HepG2 (cell line): ENCODE measurements around the gene ZNHIT1. TPM values are rescaled to one million over a fixed set of nuclear protein-coding genes. Genes with fewer than 3 reads are reported as not detected.
A peak's percentile ranks its signal among the peaks of the same experiment; 100 is the strongest.

Experiments used
- ARID5B ChIP-seq: IDR thresholded peaks from 2 replicates; pipeline ENCODE4 v1.4.0; 2020; ENCODE audit warnings: mild to moderate bottlenecking, missing genetic modification reagents
- ARNT ChIP-seq: fragments of 450-650 bp; IDR thresholded peaks from 2 replicates; pipeline ENCODE4 v1.6.1; 2017
- BRCA1 ChIP-seq: sonication (generic); formaldehyde crosslinking; IDR thresholded peaks from 2 replicates; pipeline ENCODE4 v1.4.0; 2020; ENCODE audit warnings: missing genetic modification reagents
- FOXA3 ChIP-seq: IDR thresholded peaks from 2 replicates; pipeline ENCODE4 v1.6.1; 2016; ENCODE audit warnings: missing genetic modification reagents, missing compliant biosample characterization
- HNF4G ChIP-seq, 2 experiments: sonication (generic) in 1 of 2; formaldehyde crosslinking in 1 of 2; IDR thresholded peaks; 2 replicates each; pipeline versions ENCODE4 v1.4.0 to v1.6.1; 2011 to 2020; ENCODE audit warnings: borderline replicate concordance in 2 of 2, low read depth in 2 of 2, mild to moderate bottlenecking in 2 of 2, low read length in 1 of 2, missing genetic modification reagents in 1 of 2, moderate library complexity in 1 of 2
- SSRP1 ChIP-seq: IDR thresholded peaks from 2 replicates; pipeline ENCODE4 v1.6.1; 2016; ENCODE audit warnings: control low read depth
- THAP8 ChIP-seq: sonication (generic); formaldehyde crosslinking; IDR thresholded peaks from 2 replicates; pipeline ENCODE4 v1.5.1; 2020; ENCODE audit warnings: missing genetic modification reagents, mild to moderate bottlenecking, borderline replicate concordance
- ZBED4 ChIP-seq: sonication (generic); formaldehyde crosslinking; IDR thresholded peaks from 2 replicates; pipeline ENCODE4 v1.4.0; 2020; ENCODE audit warnings: missing genetic modification reagents, borderline replicate concordance
- ZNF121 ChIP-seq: sonication (generic); formaldehyde crosslinking; IDR thresholded peaks from 2 replicates; pipeline ENCODE4 v1.5.0; 2020; ENCODE audit warnings: mild to moderate bottlenecking, missing genetic modification reagents
- ZNF770 ChIP-seq: sonication (generic); formaldehyde crosslinking; IDR thresholded peaks from 2 replicates; pipeline ENCODE4 v1.5.0; 2020; ENCODE audit warnings: mild to moderate bottlenecking, missing genetic modification reagents
- ZNF776 ChIP-seq: sonication (generic); formaldehyde crosslinking; IDR thresholded peaks from 2 replicates; pipeline ENCODE4 v1.4.0; 2020; ENCODE audit warnings: mild to moderate bottlenecking, missing genetic modification reagents
- polyA plus RNA-seq, 8 experiments: library from polyadenylated mRNA; depleted of rRNA in 3 of 8; stranded (reverse) in 7 of 8; unstranded in 1 of 8; fragments of >200 nt; fragmentation: Illumina TruSeq in 4 of 8; extraction: Trizol in 4 of 8; gene quantifications; 2 replicates each; pipeline versions ENCODE4 v1.2.1 to v1.2.3, GENCODE V29; 2011 to 2016; ENCODE audit warnings: low read depth in 4 of 8, missing spikeins in 1 of 8, mixed read lengths in 1 of 8; ENCODE audit not compliant: insufficient read depth in 1 of 8
- total RNA-seq, 5 experiments: library from RNA; depleted of rRNA; stranded (reverse); fragments of >200 nt; fragmentation: Illumina TruSeq; extraction: Trizol; gene quantifications; 2 replicates each; pipeline ENCODE4 v1.2.3, GENCODE V29; 2016; ENCODE audit warnings: low read depth in 1 of 5

Gene ZNHIT1
- total and polyA plus RNA-seq, 2 of the 13 experiments (the other 11 are each of a cell fraction or from before 2014, with no cell fraction given), result 32.5 to 64.5 TPM

GRCh38 chr7:101237206-101238067 is 19.5 kb downstream of the ZNHIT1 start, which contains the start of gene CLDN15 (continued):
- TF ChIP-seq ARID5B (CRISPR knock-in tag), result peak; percentile 50; the same call in 1 of the 2 replicates
- TF ChIP-seq BRCA1, result no peak
- TF ChIP-seq ZNF770 (CRISPR knock-in tag), result peak; percentile 81
- TF ChIP-seq ZBED4, result 0 out of 2 replicates have a peak, but pooled peaks have one; percentile 52
- TF ChIP-seq ZNF121 (CRISPR knock-in tag), result peak; percentile 20; the same call in 1 of the 2 replicates
- TF ChIP-seq FOXA3 (CRISPR knock-in tag), result peak; percentile 22; the same call in 1 of the 2 replicates
- TF ChIP-seq HNF4G (IDR thresholded peaks at IDR 0.05; ENCODE audit: borderline replicate concordance, low read depth, low read length), result peak; percentile 46; the same call in 1 of the 2 replicates
- no peak for TF ChIP-seq HNF4G (CRISPR knock-in tag; IDR thresholded peaks at IDR 0.05; ENCODE audit: borderline replicate concordance, low read depth)
- no peak; the same call in 1 of the 2 replicates for TF ChIP-seq SSRP1
- TF ChIP-seq ZNF776 (CRISPR knock-in tag), result 0 out of 2 replicates have a peak, but pooled peaks have one; percentile 8
- TF ChIP-seq THAP8, result no peak
- TF ChIP-seq ARNT, result no peak
